Measurements from ENCODE around the gene SF3A2. TPM values are rescaled to one million over a fixed set of nuclear protein-coding genes. Genes with fewer than 3 reads are reported as not detected.
"Not testable (repeated sequence)": the region's sequence is repeated elsewhere in the genome, so short reads cannot be mapped to it uniquely, and the experiment has no call there.

Gene SF3A2
- total RNA-seq, 1 experiment from 2014 or later, result 184 TPM

DNA sequence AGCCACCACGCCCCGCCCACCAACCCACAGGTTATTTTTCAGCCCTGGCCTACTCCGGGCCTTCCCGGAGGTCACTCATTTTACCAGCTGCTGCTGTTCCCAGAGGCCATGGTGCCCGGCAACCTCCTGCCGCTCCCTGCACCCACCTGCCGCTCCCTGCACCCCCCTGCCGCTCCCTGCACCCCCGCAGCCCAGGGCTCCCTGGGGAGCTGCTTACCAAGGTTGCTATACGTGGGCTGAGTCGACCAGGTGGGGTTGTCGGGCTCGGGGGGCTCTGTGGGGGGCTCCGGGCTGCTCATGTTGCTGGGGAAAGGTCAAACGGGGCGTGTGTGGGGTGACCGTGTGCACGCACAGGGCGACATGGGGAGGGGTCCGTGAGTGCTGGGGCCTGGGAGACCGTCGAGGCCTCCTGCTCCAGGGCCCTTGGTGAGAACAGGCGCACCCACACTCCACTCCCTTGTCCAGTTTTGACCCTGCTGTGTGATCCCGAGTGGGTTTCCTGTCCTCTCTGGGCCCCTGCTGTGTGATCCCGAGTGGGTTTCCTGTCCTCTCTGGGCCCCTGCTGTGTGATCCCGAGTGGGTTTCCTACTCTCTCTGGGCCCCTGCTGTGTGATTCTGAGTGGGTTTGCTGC lies 44.1 kb downstream of the SF3A2 start:
- Mint-ChIP-seq H3K27me3 (ENCODE audit: low read depth) (peaks cover 8% of the 10 kb centered on the region), H3K27ac (no peak overlapping the region), H3K4me1 (peaks cover 5% of the 10 kb centered on the region; the same call in 1 of the 2 replicates), H3K4me3 (no peak overlapping the region), H3K9me3 (no peaks in the 10 kb centered on the region), H3K36me3 (no peaks in the 10 kb centered on the region)
- CTCF ChIA-PET, result interaction anchor here (0.7 kb wide), 1 partner anchor 10 kb away, joined by 3 read pairs; no protein-coding TSS in a partner anchor
- no peak for TF ChIP-seq ZNF317 (CRISPR knock-in tag; IDR thresholded peaks at IDR 0.05; ENCODE audit: borderline replicate concordance, low read depth)
- no peak for TF ChIP-seq ZBTB21 (CRISPR knock-in tag; IDR thresholded peaks at IDR 0.05; ENCODE audit: borderline replicate concordance)
- TF ChIP-seq NR1H2 (CRISPR knock-in tag; IDR thresholded peaks at IDR 0.05), result no peak
- TF ChIP-seq ZNF396 (CRISPR knock-in tag; IDR thresholded peaks at IDR 0.05; ENCODE audit: borderline replicate concordance), result no peak
- TF ChIP-seq ZSCAN18 (CRISPR knock-in tag; IDR thresholded peaks at IDR 0.05), result no peak
- TF ChIP-seq, protein P1, sequence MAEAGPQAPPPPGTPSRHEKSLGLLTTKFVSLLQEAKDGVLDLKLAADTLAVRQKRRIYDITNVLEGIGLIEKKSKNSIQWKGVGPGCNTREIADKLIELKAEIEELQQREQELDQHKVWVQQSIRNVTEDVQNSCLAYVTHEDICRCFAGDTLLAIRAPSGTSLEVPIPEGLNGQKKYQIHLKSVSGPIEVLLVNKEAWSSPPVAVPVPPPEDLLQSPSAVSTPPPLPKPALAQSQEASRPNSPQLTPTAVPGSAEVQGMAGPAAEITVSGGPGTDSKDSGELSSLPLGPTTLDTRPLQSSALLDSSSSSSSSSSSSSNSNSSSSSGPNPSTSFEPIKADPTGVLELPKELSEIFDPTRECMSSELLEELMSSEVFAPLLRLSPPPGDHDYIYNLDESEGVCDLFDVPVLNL (CRISPR knock-in tag; IDR thresholded peaks at IDR 0.05; ENCODE audit: borderline replicate concordance, low read depth), result no peak
- TF ChIP-seq PRRX2 (CRISPR knock-in tag; IDR thresholded peaks at IDR 0.05), result no peak
- no peak for TF ChIP-seq HMGA2 (CRISPR knock-in tag; IDR thresholded peaks at IDR 0.05)
- TF ChIP-seq MAX (CRISPR knock-in tag; IDR thresholded peaks at IDR 0.05), result no peak
- TF ChIP-seq ZNF219 (CRISPR knock-in tag; IDR thresholded peaks at IDR 0.05; ENCODE audit: borderline replicate concordance), result no peak
- no peak for TF ChIP-seq ATF2 (CRISPR knock-in tag; IDR thresholded peaks at IDR 0.05; ENCODE audit: borderline replicate concordance, low read depth)
- no peak for TF ChIP-seq RORB (CRISPR knock-in tag; IDR thresholded peaks at IDR 0.05)
- DNase-seq (ENCODE audit: low spot score) (no peak), ATAC-seq (no peak; the same call in 1 of the 2 replicates)
- POLR2A ChIA-PET, result no interaction called here

DNA sequence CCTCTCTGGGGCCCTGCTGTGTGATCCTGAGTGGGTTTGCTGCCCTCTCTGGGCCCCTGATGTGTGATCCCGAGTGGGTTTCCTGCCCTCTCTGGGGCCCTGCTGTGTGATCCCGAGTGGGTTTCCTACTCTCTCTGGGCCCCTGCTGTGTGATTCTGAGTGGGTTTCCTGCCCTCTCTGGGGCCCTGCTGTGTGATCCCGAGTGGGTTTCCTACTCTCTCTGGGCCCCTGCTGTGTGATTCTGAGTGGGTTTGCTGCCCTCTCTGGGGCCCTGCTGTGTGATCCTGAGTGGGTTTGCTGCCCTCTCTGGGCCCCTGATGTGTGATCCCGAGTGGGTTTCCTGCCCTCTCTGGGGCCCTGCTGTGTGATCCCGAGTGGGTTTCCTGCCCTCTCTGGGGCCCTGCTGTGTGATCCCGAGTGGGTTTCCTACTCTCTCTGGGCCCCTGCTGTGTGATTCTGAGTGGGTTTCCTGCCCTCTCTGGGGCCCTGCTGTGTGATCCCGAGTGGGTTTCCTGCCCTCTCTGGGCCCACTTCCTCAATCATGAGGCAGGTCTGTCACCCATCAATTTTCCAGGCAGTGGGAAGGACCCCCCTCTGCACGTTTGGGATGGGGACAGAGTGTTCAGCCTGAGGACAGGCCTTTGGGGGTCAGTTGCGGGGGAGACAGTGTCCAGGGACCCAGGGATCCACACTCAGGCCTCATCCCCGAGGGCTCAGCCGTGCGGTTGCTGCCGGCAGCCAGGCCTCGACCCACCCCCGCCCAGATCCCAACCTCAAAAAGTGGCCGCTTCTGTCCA lies 44.8 kb downstream of the SF3A2 start:
- H3K27ac Mint-ChIP-seq; H3K4me1 Mint-ChIP-seq; POLR2A ChIA-PET; DNase-seq (ENCODE audit: low spot score); H3K9me3 Mint-ChIP-seq; H3K36me3 Mint-ChIP-seq: not testable (repeated sequence)
- peak; percentile 12 for ATAC-seq
- H3K27me3 Mint-ChIP-seq (ENCODE audit: low read depth), result peaks cover 10% of the 10 kb centered on the region
- CTCF ChIA-PET, result interaction anchor here (2.4 kb wide), 1 partner anchor 34 kb away, joined by 13 read pairs; no protein-coding TSS in a partner anchor
- H3K4me3 Mint-ChIP-seq, result peak overlapping the region; percentile 67

DNA sequence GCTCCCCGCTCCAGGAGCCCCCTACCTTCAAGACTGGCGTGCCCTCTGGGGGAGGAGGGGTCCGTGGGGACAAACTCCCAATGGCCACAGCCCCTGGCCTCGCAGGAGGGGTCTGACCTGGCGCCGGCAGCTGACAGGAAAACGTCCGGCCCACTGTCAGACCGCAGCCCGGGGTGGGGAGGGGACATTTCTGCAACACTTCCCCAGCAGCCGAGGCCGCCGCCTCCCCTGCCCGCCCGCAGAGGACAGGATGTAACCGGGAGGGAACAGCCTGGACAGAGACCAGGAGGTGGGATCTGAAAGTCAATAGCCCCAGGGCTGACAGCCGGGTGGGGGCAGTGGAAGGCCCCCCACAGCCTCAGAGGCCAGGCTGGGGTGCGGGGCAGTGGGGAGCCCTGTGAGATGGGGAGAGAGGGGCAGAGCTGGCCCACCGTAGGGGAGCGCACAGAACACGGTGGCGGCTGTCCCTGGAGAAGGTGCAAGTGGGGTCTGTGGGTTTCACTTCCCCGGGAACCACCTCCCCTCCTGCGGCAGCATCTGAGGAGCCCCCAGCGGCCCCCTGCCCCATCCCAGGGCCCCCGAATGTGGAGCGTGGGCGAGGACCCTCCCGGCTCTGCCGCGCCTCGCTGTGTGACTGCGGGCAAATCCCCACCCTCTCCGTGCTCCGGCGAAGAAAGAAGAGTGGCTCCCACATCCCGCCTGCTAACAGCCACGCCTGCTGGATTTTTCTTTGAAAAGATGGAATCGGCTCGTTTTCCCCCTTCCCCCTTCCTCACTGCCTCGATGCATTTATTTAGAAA lies 45.6 kb downstream of the SF3A2 start, which contains the start of gene PEAK3:
PEAK3 (minus strand) TSS at position 114 of the 800 bp plus-strand sequence. CDS start 1,244 bp downstream, outside the sequence.
- no peaks in the 10 kb centered on the region for H3K36me3 Mint-ChIP-seq
- DNase-seq (ENCODE audit: low spot score) (peak; percentile 70), ATAC-seq (peak; percentile 77)
- H3K4me3 Mint-ChIP-seq, result peak within 1 kb of the TSS; percentile 67
- peaks cover 5% of the 10 kb centered on the region; the same call in 1 of the 2 replicates for H3K4me1 Mint-ChIP-seq
- H3K27me3 Mint-ChIP-seq (ENCODE audit: low read depth), result peaks cover 15% of the 10 kb centered on the region
- POLR2A ChIA-PET, result no interaction called here
- H3K27ac Mint-ChIP-seq, result no peak within 1 kb of the TSS
- no peaks in the 10 kb centered on the region for H3K9me3 Mint-ChIP-seq
- CTCF ChIA-PET, result interaction anchor here (0.6 to 2.4 kb wide), 3 partner anchors 33 to 60 kb away, joined by 3 to 13 read pairs (median 3); partner anchors contain the start of gene PLEKHJ1
- TF ChIP-seq SP1 (CRISPR knock-in tag; conservative IDR thresholded peaks at IDR 0.05) (no peak), ETV6 (CRISPR knock-in tag; IDR thresholded peaks at IDR 0.05) (no peak), ZBTB21 (CRISPR knock-in tag; IDR thresholded peaks at IDR 0.05; ENCODE audit: borderline replicate concordance) (no peak), NR2C2 (CRISPR knock-in tag; IDR thresholded peaks at IDR 0.05) (no peak), NFE2L1 (CRISPR knock-in tag; IDR thresholded peaks at IDR 0.05) (no peak), JUN (CRISPR knock-in tag; IDR thresholded peaks at IDR 0.05) (no peak), FOXK1 (CRISPR knock-in tag; IDR thresholded peaks at IDR 0.05) (peak; percentile 31; the same call in 1 of the 2 replicates), GTF2I (CRISPR knock-in tag; conservative IDR thresholded peaks at IDR 0.05) (0 out of 2 replicates have a peak, but pooled peaks have one; percentile 3)
- TF ChIP-seq, protein P2, sequence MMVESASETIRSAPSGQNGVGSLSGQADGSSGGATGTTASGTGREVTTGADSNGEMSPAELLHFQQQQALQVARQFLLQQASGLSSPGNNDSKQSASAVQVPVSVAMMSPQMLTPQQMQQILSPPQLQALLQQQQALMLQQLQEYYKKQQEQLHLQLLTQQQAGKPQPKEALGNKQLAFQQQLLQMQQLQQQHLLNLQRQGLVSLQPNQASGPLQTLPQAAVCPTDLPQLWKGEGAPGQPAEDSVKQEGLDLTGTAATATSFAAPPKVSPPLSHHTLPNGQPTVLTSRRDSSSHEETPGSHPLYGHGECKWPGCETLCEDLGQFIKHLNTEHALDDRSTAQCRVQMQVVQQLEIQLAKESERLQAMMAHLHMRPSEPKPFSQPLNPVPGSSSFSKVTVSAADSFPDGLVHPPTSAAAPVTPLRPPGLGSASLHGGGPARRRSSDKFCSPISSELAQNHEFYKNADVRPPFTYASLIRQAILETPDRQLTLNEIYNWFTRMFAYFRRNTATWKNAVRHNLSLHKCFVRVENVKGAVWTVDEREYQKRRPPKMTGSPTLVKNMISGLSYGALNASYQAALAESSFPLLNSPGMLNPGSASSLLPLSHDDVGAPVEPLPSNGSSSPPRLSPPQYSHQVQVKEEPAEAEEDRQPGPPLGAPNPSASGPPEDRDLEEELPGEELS (CRISPR knock-in tag; IDR thresholded peaks at IDR 0.05), result no peak
- TF ChIP-seq, protein P3, sequence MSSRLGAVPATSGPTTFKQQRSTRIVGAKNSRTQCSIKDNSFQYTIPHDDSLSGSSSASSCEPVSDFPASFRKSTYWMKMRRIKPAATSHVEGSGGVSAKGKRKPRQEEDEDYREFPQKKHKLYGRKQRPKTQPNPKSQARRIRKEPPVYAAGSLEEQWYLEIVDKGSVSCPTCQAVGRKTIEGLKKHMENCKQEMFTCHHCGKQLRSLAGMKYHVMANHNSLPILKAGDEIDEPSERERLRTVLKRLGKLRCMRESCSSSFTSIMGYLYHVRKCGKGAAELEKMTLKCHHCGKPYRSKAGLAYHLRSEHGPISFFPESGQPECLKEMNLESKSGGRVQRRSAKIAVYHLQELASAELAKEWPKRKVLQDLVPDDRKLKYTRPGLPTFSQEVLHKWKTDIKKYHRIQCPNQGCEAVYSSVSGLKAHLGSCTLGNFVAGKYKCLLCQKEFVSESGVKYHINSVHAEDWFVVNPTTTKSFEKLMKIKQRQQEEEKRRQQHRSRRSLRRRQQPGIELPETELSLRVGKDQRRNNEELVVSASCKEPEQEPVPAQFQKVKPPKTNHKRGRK (CRISPR knock-in tag; IDR thresholded peaks at IDR 0.05; ENCODE audit: borderline replicate concordance), result no peak
